WTC11 (cell line): Measurements from ENCODE around the gene ACCSL.

ENCODE experiments used
- NFYB ChIP-seq: sonication (generic); formaldehyde crosslinking; conservative IDR thresholded peaks from 2 replicates; pipeline ENCODE4 v1.8.0; 2022; ENCODE audit warnings: low read depth, missing genetic modification reagents
- TF ChIP-seq, protein P1 (sequence below): fragments of 200-600 bp; IDR thresholded peaks from 2 replicates; pipeline ENCODE4 v1.8.0; 2022; ENCODE audit warnings: antibody characterized with exemption
- TF ChIP-seq, protein P2 (sequence below): sonication (generic); formaldehyde crosslinking; IDR thresholded peaks from 2 replicates; pipeline ENCODE4 v1.8.1; 2023; ENCODE audit warnings: mild to moderate bottlenecking, moderate library complexity, missing genetic modification reagents

DNA sequence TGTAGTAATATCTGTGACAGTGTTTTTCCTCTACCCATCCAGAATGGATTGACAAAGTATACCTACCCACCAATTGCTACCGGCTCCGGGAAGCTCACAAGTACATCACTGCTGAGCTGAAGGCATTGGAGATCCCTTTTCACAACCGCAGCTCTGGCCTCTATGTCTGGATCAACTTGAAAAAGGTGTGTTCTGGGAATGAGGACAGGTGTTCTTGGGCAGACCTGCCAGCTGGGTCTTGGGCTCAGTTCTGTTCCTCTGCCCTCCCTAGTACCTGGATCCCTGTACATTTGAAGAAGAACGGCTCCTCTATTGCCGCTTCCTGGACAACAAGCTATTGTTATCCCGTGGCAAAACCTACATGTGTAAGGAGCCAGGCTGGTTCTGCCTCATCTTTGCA is 10.5 kb downstream of the ACCSL start:
- TF ChIP-seq, protein P1, sequence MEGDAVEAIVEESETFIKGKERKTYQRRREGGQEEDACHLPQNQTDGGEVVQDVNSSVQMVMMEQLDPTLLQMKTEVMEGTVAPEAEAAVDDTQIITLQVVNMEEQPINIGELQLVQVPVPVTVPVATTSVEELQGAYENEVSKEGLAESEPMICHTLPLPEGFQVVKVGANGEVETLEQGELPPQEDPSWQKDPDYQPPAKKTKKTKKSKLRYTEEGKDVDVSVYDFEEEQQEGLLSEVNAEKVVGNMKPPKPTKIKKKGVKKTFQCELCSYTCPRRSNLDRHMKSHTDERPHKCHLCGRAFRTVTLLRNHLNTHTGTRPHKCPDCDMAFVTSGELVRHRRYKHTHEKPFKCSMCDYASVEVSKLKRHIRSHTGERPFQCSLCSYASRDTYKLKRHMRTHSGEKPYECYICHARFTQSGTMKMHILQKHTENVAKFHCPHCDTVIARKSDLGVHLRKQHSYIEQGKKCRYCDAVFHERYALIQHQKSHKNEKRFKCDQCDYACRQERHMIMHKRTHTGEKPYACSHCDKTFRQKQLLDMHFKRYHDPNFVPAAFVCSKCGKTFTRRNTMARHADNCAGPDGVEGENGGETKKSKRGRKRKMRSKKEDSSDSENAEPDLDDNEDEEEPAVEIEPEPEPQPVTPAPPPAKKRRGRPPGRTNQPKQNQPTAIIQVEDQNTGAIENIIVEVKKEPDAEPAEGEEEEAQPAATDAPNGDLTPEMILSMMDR: no peak
- TF ChIP-seq, protein P2, sequence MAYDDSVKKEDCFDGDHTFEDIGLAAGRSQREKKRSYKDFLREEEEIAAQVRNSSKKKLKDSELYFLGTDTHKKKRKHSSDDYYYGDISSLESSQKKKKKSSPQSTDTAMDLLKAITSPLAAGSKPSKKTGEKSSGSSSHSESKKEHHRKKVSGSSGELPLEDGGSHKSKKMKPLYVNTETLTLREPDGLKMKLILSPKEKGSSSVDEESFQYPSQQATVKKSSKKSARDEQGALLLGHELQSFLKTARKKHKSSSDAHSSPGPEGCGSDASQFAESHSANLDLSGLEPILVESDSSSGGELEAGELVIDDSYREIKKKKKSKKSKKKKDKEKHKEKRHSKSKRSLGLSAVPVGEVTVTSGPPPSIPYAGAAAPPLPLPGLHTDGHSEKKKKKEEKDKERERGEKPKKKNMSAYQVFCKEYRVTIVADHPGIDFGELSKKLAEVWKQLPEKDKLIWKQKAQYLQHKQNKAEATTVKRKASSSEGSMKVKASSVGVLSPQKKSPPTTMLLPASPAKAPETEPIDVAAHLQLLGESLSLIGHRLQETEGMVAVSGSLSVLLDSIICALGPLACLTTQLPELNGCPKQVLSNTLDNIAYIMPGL (CRISPR knock-in tag): no peak
- TF ChIP-seq NFYB: no peak
